ENCODE results near the gene ZNF333.

ZNF333 gene

DNA sequence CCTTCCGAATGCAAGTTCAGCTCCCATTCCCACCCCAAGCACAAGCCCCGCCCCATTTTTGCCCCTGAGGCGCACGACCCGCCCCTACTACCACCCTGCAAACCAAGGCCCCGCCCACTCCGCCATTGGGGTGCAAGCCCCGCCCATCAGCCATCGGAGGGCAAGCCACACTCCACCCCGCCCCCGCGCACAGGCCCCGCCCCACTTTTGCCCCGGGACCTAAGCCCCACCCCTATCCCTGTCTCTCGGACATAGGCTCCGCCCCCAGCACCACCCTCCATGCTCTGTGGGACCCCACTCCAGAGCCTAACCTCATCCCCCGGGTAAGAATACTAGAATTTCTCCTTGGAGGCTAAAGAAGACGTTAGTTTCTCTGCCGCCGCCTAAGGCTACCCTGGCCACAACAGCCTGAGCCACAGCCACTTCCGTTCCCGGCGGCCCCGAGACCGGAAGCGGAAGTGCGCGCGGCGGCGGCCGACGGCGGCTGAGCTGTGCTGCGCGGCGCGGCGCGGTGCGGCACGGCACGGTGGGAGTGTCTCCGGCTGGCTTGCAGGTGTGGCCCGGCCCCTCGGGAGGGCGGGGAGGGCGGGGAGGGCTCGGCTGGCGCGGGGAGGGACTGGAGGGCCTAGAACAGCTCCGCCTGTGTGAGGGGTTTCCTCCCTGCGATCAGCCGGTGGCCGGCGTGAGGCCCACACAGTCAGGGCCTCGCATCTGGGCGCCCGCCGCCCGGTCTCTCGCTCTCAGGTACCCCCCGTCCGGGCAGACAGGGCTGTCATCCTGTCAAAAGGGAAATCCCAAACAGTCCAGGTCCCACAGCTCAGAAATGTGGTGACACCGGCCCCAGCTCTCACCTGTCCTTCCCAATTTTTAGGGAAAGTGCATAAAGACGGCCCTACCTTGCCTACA, at the start of gene ZNF333:
ZNF333 (plus strand) TSS at position 451 of the 906 bp plus-strand sequence. CDS start 3,444 bp downstream, outside the sequence.
- peak; percentile 99 for DNase-seq (ENCODE audit: low spot score)

DNA sequence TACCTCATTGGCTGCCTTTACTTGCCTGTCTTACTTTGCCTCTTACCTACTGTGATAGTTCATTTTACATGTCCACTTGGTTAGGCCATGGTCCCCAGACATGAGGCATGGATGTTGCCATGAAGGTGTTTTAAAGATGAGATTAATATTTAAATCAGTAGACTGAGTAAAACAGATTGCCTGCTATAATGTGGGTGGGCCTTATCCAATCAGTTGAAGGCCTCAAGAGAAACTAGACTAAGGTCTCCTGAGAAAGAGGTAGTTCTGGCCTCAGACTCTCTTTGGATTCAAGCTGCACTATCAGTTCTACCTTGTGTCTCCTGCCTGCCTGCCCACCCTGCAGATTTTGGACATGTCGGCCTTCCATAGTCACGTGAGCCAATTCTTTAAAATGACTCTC, 41.3 kb upstream of the ZNF333 start:
- DNase-seq (ENCODE audit: low spot score) = no peak

- no peak for DNase-seq (ENCODE audit: low spot score)
Observed at GRCh38 chr19:14649020-14649419, 40.8 kb upstream of the ZNF333 start.

DNA sequence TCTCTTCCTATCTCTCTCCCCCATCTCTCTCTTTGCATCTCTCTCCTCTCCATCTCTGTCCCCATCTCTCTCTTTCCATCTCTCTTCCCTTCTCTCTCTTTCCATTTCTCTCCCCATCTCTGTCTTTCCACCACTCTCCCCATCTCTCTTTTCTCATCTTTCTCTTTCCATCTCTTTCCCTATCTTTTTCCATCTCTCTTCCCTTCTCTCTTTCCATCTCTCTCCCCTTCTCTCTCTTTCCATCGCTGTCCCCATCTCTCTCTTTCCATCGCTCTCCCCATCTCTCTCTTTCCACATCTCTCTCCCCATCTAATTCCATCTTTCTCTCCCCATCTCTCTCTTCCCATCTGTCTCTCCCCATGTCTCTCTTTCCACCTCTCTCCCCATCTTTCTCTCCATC, 39.7 kb upstream of the ZNF333 start:
- DNase-seq (ENCODE audit: low spot score) = no peak

GRCh38 chr19:14654786-14655560, 34.9 kb upstream of the ZNF333 start:
- no peak for DNase-seq (ENCODE audit: low spot score)

DNA sequence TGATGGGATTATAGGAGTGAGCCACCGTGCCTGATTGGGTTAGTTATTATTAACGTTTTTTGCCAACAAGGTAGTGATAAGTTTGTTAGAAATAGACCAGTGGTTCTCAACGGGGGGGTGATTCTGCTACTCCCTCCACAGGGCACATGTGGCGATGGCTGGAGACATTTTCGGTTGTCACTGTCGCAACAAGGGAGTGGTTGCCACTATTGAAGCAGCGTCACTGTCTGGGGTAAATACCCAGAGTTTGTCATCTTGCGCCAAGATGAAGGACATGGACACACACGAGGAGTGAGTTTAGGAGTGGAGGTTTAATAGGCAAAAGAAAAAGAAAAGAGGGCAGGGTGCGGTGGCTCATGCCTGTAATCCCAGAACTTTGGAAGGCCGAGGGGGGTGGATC, 34.1 kb upstream of the ZNF333 start:
- no peak for DNase-seq (ENCODE audit: low spot score)

GRCh38 chr19:14659874-14660489, 29.9 kb upstream of the ZNF333 start:
- DNase-seq (ENCODE audit: low spot score) = no peak

DNA sequence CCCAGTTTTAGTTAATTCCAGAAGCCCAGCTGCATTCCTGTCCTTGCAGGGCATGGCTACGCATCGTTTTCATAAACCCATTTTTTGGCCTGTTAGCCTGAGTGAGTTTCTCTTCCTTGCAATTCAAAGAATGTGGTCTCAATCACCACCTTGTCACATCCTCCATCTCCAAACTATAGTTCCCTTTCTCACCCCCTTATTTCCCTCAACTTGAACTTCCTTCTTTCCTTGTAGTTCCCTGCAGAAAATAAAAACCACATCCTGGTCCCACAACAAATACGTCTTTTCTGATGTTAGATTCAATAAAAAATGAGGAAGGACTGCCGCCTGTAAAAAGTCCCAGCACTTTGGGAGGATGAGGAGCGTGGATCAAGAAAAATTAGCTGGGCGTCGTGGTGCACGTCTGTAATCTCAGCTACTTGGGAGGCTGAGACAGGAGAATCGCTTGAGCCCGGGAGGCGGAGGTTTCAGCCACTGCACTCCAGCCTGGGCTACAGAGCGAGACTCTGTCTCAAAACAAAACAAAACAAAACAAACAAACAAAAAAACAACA, 28.4 kb upstream of the ZNF333 start:
- DNase-seq (ENCODE audit: low spot score) = no peak

GRCh38 chr19:14669940-14670339, 19.9 kb upstream of the ZNF333 start:
- DNase-seq (ENCODE audit: low spot score) = no peak

GRCh38 chr19:14670408-14670807, 19.4 kb upstream of the ZNF333 start:
- DNase-seq (ENCODE audit: low spot score) = no peak

GRCh38 chr19:14672188-14672872, 17.5 kb upstream of the ZNF333 start:
- DNase-seq (ENCODE audit: low spot score) = no peak

DNA sequence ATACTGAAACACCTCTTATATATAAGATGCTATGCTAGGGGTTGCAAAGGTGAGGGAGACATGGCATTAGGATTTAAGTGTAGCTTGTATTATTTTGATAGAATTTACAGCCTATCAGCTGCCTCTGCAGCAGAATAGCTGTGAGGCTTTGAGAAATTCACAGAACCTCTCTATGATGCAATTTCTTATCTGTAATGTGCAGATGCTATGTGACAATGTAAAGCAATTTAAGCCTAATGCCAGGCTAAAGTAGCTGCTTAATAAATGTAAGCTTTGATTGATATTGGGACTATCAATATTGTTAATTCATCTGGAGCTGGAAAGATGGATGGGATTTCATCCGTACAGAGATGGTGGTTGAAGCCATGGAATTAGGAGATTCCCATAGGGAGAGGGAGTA, 16.8 kb upstream of the ZNF333 start:
- no peak for DNase-seq (ENCODE audit: low spot score)

DNA sequence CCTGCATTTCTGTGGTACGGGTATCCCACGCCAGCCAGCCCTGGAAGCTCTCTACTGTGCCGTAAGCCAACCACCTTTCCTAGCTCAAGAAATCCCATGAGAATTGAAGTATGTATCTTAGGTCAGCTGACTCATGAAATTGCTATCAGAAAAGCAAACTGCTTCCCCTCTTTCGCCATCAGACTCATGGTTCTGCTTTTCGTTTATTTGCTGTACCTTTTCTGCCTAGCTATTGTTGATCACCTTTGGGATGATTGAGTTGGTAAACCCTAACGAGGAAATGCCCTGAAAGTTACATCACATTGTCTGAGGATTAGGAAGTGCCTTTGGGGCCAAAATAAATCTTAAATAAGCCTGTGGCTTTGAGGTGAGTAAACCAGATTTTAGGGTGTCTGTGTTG, 15.1 kb upstream of the ZNF333 start, which contains the start of gene ADGRE3:
ADGRE3 (minus strand) TSS at position 81 of the 400 bp plus-strand sequence; CDS start at position 7, 74 bp downstream.
- DNase-seq (ENCODE audit: low spot score) = no peak

- no peak for DNase-seq (ENCODE audit: low spot score)
Observed at GRCh38 chr19:14676762-14677161, 13.1 kb upstream of the ZNF333 start.

DNA sequence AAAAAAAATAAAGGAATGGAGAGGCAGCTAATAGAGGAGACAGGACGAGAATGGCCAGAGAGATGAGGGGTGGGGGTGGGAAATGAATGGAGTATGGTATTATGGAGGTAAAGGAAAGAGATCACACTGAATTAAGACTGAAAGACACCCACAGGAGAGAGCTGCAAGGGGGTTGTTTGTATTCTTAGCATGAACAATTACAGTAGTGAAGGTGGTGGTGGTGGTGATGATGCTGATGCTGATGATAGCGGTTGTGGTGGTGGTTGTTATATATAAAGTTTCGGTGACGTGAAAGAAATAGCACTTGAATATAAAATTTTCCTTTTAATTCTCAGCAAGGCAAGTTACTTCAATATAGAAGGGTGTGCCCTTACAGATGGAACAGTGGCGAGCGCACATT, 12.4 kb upstream of the ZNF333 start:
- no peak for DNase-seq (ENCODE audit: low spot score)

DNA sequence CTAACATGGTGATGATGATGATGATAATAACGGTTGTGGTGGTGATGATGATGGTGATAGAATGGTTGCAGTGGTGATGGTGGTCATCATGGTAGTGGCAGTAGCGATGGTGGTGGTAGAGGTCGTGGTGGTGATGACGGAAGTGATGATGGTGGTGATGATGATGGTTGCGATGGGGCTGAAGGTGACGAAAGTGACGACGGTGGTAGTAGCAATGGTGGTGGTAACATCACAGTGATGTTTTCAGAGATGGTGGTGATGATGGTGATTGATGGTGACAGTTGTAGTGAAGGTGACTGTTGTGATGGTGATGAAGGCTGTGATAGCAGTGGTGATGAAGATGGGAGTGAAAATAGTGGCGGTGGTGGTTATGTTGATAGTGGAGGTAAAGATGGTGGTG, 11.6 kb upstream of the ZNF333 start:
- DNase-seq (ENCODE audit: low spot score) = no peak

- no peak for DNase-seq (ENCODE audit: low spot score)
Observed at GRCh38 chr19:14682084-14682483, 7.8 kb upstream of the ZNF333 start.

DNA sequence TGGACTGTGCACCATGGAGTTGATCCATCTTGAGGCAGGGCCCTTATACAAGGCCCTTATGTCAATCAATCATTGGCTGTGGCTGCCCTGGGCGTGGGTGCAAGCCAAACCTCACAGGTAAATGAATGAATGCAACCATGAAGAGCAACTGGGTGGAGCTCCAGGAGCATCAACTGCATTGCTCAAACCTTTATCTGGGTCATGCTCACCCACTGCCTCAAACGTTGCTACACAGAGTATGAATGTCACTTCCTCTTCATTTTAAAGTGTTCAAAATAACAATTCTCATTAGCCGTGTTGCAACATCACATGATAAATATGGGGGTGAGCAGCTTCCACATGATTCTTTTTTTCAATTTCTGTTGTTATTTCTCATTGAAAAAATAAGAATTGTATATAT, 6.4 kb upstream of the ZNF333 start:
- DNase-seq (ENCODE audit: low spot score) = no peak

DNA sequence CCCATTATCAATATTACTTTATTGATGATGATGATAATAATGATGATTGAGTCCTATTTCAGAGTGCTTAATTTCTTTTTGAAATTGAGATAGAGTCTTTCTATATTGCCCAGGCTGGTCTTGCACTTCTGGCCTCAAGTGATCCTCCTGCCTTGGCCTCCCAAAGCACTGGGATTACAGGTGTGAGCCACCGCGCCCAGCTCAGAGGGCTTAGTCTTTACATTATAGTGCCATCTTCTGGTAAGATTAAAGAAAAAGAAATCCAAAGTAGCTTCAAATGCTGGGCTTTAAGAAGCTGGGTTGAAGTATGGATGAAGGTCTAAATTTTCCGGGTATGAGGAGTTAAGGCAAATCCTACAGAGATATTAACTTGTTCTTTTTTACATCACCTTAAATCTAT, 3.4 kb upstream of the ZNF333 start:
- DNase-seq (ENCODE audit: low spot score) = no peak

DNA sequence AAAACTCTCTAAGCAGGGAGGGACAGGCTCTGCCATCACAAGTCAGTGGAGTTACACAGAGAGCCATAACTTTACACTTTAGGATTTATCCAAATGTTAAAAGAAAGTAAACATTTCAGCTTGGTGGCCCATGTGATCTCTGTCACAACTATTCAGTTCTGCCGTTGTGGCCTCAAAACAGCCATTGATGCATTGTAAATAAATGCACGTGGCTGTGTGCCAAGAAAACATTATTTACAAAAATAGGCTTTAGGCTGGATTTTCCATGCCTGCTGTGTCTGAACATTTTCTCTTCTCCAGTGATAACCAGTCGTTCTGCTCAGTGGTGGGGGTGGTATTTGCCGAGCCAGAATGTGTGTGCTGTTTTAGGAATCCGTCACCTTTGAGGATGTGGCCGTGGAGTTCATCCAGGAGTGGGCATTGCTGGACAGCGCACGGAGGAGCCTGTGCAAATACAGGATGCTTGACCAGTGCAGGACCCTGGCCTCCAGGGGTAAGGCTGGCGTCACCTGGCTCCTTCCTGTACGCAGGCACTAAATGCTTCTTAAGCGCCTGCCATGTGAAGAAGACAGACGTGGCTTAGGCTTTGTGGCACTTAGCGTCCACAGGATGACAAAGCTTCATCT, 4.9 kb downstream of the ZNF333 start:
- DNase-seq (ENCODE audit: low spot score) = no peak

DNA sequence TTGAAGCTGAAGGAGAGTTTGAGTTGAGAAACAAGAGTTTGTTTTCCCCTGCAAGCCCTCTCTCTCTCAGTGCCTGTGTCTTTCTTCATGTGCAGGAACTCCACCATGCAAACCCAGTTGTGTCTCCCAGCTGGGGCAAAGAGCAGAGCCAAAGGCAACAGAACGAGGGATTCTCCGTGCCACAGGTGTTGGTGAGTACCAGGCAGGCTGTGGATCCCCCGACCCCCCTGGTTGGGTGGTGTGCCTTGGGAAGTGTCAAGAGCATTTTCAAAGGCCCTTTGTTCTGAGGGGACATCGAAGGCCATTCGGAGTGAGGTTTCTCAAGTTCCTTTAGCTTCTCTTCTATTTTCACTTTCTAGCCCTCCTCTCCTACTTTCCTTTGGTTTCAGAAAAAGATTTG, 5.6 kb downstream of the ZNF333 start:
- no peak for DNase-seq (ENCODE audit: low spot score)

Data from D341Med (cell line).